Prostate gland (tissue), 2 donors: ENCODE results near the gene CYBC1.

Experiments
- CTCF ChIP-seq, 4 experiments: fragments of 200-600 bp in 2 of 4; fragments of 450-650 bp in 2 of 4; sonication (generic) in 2 of 4; IDR thresholded peaks; 1 replicate in 3 of 4; 2 replicates in 1 of 4; pipeline ENCODE4 v1.5.1; 2016 to 2019; ENCODE audit warnings: antibody characterized with exemption in 4 of 4, mild to moderate bottlenecking in 2 of 4, moderate library complexity in 2 of 4
- POLR2A ChIP-seq: fragments of 450-650 bp; IDR thresholded peaks from one replicate; pipeline ENCODE4 v1.6.1; 2016; ENCODE audit warnings: antibody characterized with exemption, mild to moderate bottlenecking
- POLR2AphosphoS5 ChIP-seq: sonication (generic); formaldehyde crosslinking; IDR thresholded peaks from one replicate; pipeline ENCODE4 v1.6.1; 2017; ENCODE audit warnings: antibody characterized with exemption

- TF ChIP-seq CTCF (IDR thresholded peaks at IDR 0.05), result no peak
- no peak for TF ChIP-seq POLR2AphosphoS5
- TF ChIP-seq POLR2A, result no peak
These were observed 40.1 kb upstream of the CYBC1 start for GRCh38 chr17:82490512-82491195.
